ENCODE measurements around the gene OR2Z1.
"Not testable (repeated sequence)": the region's sequence is repeated elsewhere in the genome, so short reads cannot be mapped to it uniquely, and the experiment has no call there.

OR2Z1 gene

DNA sequence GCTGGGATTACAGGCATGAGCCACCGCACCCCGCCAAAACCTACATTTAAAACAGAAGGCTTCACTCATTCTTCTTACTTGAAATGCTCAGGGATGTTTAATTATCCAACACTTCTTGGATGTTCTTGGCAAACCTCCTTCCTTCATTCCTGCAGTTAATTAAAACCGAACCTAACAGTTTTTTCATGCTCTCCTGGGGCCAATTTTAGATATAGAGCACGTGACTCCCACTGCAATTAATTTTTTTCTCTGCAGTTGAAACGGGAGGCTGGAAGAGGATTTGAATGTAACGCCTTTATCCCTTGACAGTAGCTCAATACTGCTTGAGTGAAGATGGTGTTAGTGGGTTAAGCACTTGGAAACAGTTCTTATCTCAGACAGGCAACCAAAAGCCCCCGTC is 18.2 kb upstream of the OR2Z1 start:
- no peak for DNase-seq

DNA sequence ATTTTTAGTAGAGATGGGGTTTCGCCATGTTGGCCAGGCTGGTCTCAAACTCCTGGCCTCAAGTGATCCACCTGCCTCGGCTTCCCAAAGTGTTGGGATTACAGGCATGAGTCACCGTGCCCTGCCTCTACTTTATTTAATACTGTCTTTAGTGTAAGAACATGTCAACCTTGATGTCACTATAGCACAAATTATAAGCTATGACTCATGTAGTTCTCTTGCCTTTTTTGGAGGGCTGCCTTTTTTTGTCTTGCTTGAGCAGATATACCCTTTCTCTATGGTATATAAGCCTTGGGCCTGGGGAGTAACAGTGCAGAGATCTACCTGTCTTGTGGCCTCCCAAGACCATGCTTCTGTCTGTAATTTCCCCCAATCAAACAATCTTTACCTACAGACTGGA is 16.1 kb upstream of the OR2Z1 start:
- not testable (repeated sequence) for DNase-seq

DNA sequence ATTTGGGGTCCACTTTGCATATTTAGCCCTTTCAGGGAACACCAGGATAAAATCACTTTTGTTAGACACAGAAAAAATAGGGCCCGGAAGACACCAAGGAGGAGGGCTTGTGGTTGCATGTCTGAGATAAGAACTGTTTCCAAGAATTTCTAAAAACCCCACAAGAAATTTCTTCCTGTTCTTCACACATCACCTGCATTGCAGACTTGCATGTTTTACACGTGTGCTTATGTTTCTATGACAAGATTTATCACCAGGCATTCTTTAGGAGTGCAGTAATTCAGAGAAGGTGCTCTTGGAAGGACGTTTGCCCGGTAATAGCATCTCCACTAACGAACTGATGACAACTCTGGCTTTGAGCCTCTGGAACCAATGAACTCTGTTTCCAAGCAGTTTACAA is 15.7 kb upstream of the OR2Z1 start:
- DNase-seq, result no peak

DNA sequence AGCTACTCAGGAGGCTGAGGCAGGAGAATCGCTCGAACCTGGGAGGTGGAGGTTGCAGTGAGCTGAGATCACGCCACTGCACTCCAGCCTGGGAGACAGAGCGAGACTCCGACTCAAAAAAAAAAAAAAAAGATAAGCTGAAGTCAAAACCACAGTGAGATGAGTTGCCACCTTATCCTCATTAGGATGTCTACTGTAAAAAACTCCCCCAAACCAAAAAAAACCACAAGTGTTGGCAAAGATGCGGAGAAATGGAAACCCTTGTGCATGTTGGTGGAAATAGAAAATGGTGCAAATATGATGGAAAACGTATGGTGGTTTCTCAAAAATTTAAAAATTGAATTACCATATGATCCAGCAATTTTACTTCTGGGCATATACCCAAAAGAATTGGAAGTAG is 11.1 kb upstream of the OR2Z1 start:
- DNase-seq, result not testable (repeated sequence)

DNA sequence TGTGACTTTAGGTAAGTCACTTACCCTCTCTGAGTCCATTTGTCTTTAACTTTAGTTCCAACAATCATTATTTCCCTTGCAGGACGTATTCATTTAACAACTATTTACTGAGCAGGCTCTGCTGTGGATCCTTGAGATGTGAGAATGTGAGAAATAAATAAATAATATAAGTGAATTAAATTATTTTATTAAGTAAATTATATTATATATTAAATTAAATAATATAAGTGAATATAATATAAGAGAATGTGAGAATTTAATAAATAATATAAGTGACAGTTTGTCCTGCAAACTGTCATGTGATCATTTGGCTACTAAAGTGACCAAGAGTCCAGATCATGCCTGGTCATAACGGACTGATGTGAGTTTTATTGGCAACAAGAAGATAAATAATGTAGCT is 598 bp downstream of the OR2Z1 start:
- no peak for DNase-seq

DNA sequence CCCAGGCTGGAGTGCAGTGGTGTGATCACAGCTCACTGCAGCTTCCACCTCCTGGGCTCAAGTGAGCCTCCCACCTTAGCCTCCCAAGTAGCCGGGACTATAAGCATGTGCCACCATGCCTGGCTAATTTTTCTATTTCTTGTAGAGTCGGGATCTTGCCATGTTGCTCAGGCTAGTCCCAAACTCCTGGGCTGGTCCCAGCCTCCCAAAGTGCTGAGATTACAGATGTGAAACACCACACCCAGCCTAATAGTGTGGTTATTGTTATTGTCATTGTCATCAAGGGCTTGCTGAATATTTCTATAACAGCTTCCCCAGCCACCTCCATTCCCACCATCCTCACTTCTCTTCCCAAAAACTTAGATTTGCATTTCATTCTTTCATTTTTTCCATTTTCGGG is 2.8 kb downstream of the OR2Z1 start:
- DNase-seq, result no peak

DNA sequence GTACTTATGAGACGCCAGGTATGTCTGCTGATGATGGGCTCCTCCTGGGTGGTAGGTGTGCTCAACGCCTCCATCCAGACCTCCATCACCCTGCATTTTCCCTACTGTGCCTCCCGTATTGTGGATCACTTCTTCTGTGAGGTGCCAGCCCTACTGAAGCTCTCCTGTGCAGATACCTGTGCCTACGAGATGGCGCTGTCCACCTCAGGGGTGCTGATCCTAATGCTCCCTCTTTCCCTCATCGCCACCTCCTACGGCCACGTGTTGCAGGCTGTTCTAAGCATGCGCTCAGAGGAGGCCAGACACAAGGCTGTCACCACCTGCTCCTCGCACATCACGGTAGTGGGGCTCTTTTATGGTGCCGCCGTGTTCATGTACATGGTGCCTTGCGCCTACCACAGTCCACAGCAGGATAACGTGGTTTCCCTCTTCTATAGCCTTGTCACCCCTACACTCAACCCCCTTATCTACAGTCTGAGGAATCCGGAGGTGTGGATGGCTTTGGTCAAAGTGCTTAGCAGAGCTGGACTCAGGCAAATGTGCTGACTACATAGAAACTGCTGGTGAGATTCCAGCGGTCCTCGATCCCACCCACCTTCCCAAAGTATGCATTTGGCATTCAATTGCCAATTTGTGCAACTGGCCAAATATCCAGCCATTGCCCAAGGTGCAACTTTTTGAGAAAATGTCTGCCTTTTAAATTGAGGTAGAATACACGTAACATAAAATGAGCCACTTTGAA is 10.2 kb downstream of the OR2Z1 start:
- no peak for DNase-seq

DNA sequence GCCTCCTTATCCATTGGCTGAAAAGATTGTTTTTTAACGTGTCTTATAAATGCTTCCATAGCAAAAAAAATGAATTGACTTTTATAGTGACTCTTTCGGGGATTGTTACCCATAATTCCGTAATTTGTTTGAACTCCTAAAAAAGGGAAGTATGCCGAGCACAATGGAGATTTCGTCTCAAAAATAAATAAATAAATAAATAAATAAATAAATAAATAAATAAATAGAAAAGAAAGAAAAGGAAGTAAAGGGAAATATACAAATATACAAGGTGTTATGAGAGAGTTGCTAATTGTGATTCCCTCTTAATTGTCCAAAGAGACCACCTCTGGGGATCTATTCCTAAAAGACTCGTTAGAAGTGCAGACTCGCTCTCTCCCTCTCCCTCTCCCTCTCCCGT is 16.9 kb downstream of the OR2Z1 start:
- DNase-seq, result no peak

DNA sequence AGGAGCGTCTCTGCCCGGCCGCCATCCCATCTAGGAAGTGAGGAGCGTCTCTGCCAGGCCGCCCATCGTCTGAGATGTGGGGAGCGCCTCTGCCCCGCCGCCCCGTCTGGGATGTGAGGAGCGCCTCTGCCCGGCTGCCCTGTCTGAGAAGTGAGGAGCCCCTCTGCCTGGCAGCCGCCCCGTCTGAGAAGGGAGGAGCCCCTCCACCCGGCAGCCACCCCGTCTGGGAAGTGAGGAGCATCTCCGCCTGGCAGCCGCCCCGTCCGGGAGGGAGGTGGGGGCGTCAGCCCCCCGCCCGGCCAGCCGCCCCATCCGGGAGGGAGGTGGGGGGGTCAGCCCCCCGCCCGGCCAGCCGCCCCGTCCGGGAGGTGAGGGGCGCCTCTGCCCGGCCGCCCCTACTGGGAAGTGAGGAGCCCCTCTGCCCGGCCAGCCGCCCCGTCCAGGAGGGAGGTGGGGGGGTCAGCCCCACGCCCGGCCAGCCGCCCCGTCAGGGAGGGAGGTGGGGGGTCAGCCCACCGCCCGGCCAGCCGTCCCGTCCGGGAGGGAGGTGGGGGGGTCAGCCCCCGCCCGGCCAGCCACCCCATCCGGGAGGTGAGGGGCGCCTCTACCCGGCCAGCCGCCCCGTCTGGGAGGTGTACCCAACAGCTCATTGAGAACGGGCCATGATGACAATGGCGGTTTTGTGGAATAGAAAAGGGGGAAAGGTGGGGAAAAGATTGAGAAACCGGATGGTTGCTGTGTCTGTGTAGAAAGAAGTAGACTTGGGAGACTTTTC is 18.0 kb downstream of the OR2Z1 start:
- not testable (repeated sequence) for DNase-seq

DNA sequence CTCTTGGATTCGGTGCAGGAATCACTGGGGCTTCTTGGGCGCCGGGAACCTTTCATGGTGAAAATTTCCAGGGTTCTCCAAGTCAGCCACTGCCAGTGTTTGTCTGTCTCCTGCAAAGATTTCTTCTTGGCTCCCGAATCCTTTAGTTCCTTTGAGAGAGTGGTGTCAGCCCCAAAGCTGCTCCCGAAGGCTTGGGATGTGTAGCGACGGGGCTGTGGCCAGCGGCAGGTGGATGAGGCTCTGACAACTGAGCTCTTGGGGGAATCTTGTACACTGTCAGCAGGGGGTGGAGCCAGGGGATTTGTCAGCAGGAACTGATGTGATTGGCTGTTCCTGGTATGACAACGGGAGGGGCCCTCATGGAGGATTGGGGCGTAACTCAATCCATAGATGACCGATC is 45.8 kb downstream of the OR2Z1 start:
- not testable (repeated sequence) for DNase-seq

DNA sequence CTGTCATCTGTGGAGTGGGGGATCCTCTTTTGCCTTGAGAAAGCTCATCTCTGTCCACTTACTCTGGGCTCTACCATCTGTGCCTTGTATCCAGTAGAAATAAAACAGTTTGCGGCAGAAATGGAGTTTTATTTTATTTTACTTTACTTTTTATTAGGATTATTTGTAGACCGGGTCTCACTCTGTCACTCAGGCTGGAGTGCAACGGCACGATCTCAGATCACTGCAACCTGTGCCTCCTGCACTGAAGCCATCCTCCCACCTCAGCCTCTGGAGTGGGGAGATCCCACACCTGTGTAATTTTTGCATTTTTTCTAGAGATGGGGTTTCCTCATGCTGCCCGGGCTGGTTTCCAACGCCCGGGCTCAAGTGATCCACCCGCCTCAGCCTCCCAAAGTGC is 47.8 kb downstream of the OR2Z1 start:
- DNase-seq, result not testable (repeated sequence)

DNA sequence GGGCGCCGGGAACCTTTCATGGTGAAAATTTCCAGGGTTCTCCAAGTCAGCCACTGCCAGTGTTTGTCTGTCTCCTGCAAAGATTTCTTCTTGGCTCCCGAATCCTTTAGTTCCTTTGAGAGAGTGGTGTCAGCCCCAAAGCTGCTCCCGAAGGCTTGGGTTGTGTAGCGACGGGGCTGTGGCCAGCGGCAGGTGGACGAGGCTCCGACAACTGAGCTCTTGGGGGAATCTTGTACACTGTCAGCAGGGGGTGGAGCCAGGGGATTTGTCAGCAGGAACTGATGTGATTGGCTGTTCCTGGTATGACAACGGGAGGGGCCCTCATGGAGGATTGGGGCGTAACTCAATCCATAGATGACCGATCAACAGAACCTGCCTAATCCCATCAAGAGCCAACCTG is 52.2 kb downstream of the OR2Z1 start:
- not testable (repeated sequence) for DNase-seq
